Dermis blood vessel endothelial cell (primary cell): Measurements from ENCODE around the gene RNF11. TPM values are rescaled to one million over a fixed set of nuclear protein-coding genes. Genes with fewer than 3 reads are reported as not detected.
A peak's percentile ranks its signal among the peaks of the same experiment; 100 is the strongest.
"Not testable (repeated sequence)": the region's sequence is repeated elsewhere in the genome, so short reads cannot be mapped to it uniquely, and the experiment has no call there.

Experiments
- DNase-seq: peaks from one replicate; pipeline ENCODE4 v3.0.0; 2010
- total RNA-seq: library from RNA; depleted of rRNA; stranded (reverse); fragments of >200 nt; gene quantifications from 2 replicates; pipeline ENCODE4 v1.2.3, GENCODE V29; 2014

RNF11 gene, protein sequence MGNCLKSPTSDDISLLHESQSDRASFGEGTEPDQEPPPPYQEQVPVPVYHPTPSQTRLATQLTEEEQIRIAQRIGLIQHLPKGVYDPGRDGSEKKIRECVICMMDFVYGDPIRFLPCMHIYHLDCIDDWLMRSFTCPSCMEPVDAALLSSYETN
- 90.5 and 137 TPM in 2 replicates for total RNA-seq

DNA sequence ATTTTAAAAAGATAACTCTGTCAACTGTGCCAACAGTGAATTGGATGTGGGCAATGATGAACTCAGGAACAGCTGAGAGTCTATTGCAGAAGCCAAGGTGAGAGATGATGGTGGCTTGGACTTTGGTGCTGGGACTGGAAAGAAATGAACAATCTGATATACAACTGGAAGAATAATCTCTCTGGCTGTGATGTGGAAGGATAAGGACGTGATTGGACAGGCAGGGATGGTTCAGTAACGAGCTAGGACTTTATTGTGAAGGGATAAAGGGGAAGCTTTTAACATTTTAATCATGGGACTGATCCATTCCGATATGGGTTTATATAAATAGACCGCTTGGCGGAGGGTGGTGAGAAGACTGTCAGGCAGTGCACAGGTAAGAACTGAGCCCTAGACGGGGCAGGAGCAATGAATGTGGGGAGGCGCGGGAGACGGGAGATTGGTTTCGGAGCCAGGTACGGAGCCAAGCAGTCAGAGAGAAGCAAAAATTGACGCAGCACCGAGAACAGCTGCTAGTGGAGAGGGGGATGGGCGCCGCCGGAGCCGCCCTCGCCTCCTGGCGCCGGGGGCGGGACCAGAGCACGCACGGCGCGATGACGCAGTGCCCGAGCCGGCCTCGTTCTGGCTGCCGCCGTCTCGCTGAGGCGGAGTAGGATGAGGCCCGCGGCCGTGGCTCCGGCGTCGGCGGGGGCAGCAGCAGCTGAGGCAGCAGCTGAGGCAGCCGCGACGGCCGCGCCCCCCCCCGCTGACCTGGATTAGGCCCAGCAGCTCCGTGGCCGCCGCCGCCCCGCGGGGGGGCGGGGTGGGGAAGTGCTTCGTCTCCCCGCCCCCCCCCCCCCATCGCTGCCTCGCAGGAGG, at the start of gene RNF11:
Gene RNF11 (plus strand): TSS at position 601 of the 858 bp plus-strand sequence. CDS start 484 bp downstream, outside the sequence.
- peak; percentile 93 for DNase-seq

GRCh38 chr1:51188230-51188629, 47.8 kb upstream of the RNF11 start:
- DNase-seq: no peak

DNA sequence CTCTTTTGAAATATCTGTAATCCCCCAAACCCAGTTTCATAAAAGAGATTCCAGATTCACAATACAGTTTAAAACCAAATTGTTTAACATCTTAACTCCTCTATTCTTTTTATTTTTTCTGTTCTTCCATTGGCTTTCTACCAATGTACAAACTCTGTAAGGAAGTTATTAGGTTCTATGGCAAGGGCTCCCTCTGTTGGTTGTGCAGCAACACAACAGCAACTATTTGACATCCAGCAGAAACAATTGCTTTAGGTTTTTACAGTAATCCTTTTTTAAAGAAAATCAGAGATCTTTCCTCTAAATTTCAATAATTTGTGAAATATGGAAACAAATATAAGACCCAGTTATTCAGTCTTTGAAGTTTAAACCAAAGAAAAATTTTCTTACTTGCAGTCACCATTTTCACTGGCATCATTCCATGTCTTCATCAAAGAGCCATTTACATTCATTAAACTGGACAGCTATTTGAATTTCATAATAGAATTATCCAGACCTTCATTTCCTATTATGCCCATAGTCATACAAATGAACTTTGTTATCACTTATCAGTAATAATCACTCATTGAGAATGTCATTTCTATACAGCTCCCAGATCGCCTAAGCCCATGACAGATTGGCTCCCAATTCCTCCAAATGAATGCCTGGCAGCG, 46.5 kb upstream of the RNF11 start:
- peak; percentile 83 for DNase-seq

DNA sequence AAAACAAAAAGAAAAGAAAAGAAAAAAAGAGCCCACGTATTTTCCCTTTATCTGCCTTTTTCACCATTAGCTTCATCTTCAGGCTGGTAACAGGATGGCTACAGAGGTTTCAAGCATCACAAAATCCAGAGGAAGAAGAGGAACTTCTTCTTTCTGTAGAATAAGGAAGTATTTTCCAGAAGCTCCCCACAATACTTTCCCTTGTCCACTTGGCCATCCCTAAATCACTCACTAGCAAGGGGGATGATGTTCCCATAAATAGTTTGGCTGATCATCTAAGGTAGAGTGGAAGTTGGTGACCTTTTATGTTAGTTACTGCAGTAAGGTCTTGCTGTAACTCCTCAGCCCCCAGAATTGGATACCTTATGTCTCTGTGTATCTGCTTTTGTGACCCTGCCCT, 45.1 kb upstream of the RNF11 start:
- no peak for DNase-seq

GRCh38 chr1:51192213-51192843, 43.7 kb upstream of the RNF11 start:
- DNase-seq: peak; percentile 85

DNA sequence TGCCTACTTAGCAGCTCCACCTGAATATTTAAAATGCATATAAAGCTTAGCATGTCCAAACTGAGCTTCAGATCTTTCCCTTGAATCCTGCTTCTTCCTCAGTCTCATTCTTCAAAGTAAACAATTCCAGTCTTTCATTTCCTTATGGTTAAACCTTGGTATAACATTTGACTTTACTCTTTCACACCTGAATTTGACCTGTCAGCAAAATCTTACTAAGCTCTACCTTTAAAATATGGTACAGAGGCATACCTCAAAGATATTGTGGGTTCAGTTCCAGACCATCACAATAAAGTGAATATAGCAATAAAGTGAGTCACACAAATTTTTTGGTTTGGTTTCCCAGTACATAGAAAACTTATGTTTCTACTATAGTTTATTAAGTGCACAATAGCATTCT, 42.5 kb upstream of the RNF11 start:
- DNase-seq: no peak

DNA sequence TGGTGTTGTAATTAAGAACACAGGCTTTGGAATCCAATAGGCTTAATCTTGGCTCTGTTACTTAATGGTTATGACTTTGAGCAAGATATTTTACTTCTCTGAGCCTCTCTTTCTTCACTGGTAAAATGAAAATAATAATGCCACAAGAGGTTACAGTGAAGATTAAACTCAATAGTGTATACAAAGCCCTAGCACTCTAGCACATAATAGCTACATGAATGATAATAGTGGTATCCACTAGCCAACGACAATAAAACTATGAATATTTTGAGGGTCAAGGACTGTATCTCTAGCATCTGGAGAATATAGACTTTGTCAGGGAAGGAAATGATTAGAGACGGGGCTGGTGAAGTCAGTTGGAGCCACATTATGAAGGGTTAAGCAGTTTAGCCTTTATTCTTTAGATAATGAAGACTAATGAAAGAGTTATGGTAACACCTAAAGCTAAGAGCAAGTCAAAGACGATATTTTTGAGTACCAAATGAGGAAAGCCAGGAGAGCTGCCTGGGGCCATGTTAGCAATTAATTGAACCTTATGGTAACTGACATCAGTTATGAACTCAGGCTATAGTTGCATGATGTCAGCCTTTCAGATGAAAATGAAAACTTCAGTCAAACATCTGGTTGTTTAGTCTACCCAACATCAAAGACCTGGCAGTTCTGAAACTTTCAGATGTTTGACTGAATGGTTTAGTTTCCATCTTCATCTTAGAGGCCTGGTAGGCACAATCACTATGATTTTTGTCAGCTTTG, 32.8 kb upstream of the RNF11 start:
- DNase-seq: no peak

- DNase-seq: no peak
Observed at GRCh38 chr1:51203874-51204245, 32.2 kb upstream of the RNF11 start.

- DNase-seq: no peak
Observed at GRCh38 chr1:51210055-51210454, 26.0 kb upstream of the RNF11 start.

- DNase-seq: no peak
Observed at GRCh38 chr1:51210676-51211075, 25.4 kb upstream of the RNF11 start.

DNA sequence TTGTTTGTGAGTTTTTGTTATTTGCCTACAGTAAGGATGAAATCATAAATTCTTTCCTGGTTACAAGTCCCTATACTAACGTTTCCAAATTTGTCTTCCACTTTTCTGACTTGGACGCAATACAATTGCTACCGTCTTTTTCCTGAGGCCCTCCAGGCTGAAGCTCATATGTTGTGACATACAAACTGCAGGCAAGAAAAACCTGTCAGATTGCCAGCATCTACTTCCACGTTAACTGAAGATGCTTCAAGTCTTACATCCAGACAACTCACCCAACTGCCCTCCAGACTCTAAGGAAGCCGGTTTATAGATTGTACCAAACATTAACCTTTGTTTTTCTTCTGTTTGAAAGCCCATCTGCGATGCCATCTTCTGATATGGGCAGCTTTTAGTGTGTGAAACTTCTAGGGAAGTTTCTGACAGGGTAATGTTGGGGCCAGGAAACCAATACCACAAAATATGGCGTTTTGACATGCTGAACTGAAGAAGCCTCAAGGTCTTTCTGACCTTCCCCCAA, 21.4 kb upstream of the RNF11 start:
- DNase-seq: no peak

DNA sequence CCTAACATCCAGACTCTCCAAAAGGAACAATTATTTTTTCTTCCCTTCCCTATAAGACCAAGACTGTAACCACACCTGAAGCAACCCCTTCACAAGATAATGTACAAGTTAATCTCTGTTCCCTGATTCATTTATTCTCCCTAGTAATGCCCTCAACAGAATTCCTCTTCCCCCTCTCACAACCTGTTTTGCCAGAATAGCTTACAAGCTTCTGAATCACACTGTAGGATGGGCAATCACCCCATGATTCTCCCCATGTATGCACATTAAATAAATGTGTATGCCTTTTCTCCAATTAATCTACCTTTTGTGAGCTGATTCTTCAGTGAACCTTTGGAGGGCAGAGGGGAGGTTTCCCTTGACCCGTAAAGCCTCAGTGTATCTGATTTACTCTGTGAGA, 20.9 kb upstream of the RNF11 start:
- no peak for DNase-seq

DNA sequence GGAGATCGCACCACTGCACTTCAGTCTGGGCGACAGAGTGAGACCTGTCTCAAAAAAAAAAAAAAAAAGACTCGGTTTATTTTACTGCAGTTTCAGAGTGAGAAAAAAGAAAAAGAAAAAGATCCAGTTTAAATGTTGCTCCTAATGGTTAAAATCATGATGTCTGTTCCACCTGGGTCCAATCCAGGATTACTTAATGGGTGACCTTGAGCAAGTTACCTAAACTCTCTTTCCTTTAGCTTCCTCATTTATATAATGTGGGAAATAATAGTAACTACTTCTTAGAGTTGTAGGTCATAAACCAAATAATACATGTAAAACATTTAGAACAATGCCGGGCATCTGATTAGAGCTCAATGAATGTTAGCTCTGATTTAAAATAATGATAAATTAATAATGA, 19.4 kb upstream of the RNF11 start:
- DNase-seq: no peak

- DNase-seq: no peak
Observed at GRCh38 chr1:51217101-51217500, 19.0 kb upstream of the RNF11 start.

GRCh38 chr1:51218570-51218969, 17.5 kb upstream of the RNF11 start:
- DNase-seq: no peak

DNA sequence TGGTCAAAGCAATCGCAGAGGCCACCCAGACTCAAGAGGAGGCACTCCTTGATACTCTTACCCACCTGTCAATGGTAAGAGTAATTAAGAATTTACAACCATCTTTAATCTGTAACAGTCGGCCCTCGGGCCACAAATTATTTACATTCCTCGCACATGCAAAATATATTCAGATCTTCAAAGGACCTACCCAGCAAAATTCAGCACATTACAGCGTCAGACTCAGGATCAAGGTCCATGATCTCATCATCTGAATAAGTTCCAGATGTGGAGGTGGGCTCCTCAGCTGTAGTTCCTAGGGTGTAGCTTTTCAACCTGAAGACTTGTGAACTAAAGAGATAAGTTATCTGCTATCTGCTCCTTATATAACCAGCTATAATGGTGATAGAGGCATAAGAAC, 17.1 kb upstream of the RNF11 start:
- no peak for DNase-seq

DNA sequence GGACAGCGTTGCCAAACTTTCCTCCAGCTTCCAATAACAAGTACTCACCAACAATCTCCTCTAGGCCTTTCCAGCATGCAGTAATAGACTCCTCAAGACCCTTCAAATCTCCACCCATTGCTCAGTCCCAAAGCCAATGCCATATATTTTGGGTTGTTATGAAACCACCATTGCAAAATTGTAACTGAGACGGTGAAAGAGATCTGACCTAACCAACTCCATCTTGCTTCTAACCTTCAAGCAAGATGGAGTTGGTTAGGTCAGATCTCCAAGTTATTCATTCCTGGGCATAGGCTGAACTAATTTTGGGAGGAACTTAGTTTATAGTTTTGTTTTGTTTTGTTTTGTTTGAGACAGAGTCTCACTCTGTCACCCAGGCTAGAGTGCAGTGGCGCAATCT, 14.5 kb upstream of the RNF11 start:
- DNase-seq: not testable (repeated sequence)

DNA sequence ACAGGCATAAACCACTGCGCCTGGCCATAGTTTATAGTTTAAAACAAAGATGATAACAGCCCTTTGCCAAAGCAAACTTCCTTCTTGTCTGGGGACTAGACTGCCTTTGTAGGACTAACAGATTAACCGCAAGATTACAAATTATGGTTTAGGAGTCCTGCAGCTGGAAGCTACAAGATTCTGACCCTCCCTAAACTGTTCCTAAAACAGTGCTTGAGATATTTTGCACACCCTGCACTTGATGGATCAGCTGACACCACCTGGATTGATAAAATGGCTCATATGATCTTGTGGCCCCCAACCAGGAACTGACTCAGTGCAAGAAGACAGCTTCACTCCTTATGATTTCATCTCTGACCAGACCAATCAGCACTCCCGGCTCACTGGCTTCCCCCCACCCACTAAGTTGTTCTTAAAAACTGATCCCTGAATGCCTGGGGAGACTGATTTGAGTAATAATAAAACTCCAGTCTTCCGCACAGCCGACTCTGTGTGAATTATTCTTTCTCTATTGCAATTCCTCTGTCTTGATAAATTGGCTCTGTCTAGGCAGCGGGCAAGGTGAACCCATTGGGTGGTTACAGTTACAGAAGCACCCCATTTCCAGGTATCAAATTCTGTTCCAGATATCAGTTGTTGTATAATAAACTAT, 13.8 kb upstream of the RNF11 start:
- no peak for DNase-seq

- DNase-seq: no peak
Observed at GRCh38 chr1:51222809-51223208, 13.3 kb upstream of the RNF11 start.

- DNase-seq: no peak
Observed at GRCh38 chr1:51224255-51224654, 11.8 kb upstream of the RNF11 start.

DNA sequence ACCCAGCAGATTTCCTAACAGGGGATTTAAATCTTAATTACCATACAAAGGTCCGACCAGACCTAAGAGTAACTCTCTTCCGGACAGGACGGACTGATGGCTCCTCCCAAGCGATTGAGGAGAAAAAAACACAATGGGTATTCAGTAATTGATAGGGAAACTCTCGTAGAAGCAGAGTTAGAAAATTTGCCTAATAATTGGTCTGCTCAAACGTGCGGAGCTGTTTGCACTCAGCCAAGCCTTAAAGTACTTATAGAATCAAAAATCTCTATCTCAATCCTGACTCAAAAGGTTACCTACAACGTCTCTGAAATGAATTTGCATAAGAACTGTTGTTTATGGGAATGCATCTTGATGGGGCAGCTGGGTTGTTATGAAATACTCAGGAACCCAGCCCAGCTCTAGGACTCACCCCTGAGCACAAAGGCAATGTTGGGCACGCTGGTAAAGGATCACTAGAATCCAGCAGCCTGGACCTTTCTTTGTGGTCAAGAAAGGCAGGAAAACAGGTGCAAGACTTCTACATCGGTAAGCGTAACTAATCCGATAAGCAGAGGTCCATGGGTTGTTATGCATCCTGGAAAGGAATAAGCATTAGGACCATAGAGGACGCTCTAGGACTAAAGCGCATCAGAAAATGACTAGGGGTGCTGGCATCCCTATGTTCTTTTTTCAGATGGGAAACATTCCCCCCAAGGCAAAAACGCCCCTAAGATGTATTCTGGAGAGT, 8.7 kb upstream of the RNF11 start:
- not testable (repeated sequence) for DNase-seq
